HG02884 (cell line): Measurements from ENCODE around the gene PRC1.
"Not testable (repeated sequence)": the region's sequence is repeated elsewhere in the genome, so short reads cannot be mapped to it uniquely, and the experiment has no call there.

ENCODE experiments used
- ATAC-seq: cut with Tn5 transposase; IDR thresholded peaks from one replicate; pipeline ENCODE4 v1.9.1; 2021; ENCODE audit warnings: mild to moderate bottlenecking, moderate library complexity; ENCODE audit not compliant: unreplicated experiment

PRC1 gene, protein sequence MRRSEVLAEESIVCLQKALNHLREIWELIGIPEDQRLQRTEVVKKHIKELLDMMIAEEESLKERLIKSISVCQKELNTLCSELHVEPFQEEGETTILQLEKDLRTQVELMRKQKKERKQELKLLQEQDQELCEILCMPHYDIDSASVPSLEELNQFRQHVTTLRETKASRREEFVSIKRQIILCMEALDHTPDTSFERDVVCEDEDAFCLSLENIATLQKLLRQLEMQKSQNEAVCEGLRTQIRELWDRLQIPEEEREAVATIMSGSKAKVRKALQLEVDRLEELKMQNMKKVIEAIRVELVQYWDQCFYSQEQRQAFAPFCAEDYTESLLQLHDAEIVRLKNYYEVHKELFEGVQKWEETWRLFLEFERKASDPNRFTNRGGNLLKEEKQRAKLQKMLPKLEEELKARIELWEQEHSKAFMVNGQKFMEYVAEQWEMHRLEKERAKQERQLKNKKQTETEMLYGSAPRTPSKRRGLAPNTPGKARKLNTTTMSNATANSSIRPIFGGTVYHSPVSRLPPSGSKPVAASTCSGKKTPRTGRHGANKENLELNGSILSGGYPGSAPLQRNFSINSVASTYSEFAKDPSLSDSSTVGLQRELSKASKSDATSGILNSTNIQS

DNA sequence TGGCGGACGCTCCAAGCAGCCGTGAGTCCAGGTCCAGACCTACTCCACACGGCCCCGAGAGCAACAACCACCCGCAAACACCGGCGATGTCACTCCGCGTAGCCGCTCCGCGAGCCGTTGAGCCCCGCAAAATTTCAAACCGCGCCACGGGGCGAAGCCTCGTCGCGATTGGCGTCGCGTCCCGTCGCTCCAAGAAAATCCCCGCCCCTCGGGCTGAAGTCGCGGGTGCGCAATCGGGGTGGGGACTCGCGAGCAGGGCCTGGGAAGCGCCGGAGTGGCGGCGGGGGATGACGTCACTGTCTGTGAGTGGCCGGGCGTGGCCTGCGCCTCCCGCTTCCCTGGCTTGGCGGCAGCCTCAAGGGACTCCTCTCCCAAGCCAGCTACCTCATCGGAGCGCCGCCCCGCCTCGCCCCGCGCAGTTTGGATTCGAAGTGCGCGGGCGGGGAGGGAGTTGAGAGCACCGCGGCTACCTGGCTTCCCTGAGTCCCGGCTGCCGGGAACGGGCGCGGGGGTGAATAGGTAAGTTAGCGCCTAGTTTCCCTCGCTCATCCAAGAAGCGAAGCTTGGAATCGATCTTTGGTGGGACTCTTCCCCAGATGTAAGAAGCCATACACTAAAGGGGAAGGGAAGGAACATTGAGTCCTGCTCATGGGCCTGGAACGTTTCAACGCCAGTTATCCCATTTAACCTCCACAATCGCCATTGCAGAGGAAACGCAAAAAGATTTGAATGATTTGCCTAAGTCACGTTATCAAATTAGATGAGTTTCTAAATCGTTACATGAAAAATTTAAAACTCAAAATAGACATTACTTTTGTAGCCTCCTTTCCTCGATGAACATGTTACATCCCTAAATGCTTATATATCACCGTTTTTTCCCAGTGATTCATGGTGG, at the start of gene PRC1:
PRC1 (minus strand) TSS at position 119 of the 895 bp plus-strand sequence; CDS start at position 1, 118 bp downstream.
- peak; percentile 93 for ATAC-seq

DNA sequence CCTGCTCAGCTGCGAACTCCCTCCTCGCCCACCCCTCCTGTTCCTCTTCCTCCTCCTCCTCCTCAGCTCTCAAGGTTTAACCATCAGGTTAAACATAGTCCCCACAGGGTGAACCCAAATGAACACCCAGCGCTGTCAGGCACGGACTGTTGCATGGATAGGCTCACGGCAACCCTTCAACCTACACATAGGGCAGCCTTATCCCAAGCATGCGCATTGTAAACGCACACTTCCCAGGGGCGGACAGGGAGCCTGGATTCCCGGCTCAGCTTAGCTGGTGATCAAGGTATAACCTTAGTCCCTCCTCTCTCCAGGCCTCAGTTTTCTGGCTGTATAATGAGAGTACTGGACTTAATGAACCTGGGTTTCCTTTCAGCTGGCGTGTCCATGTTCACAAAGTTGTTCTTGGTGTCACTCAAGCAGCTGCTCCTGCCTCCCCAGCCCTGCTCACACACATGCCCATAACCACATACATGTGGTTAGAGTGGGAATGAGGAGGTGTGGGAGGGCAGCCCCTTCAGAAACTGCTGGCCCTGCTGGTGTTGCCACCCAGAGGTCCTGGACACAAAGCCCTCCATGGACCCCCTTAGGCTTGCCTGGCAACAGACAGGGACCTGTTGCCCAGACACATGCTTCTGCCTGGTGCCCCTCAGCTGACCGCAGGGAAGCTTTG, 49.0 kb upstream of the PRC1 start:
- ATAC-seq: no peak

DNA sequence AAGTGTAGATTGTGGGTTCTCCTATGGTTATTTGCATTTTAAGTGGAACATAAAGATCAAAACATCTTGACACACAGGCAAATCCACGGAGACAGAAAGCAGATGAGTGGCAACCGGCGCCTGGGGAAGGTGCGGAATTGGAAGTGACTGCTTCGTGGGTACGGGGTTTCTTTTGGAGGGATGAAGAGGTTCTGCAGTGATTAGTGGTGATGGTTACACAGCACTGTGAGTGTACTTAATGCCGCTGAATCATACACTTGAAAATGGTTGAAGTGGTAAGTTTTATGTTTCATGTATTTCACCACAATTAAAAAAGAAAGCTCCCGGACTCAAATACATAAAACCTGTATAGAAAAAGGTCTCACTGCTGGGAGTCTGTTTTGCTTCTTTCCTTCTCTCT, 46.5 kb upstream of the PRC1 start:
- no peak for ATAC-seq

DNA sequence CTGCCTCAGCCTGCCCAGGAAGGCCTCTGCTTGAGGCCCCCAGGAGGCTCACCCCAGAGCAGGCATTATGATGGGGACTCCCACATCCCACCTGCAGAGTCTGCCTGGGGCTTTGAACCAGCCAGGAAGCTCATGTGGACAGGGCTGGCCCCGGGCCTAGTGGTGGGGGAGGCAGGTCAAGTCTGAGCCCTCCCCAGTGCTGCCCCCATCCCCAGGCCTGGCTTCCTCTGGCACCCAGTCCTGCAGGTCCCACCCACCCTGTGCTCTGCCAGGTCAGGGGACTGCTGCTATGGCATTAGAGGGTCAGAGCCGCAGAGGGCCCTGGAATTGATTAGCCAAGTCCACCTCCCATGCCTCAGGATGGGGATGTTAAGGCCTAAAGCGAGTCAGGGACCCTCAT, 45.7 kb upstream of the PRC1 start:
- ATAC-seq: no peak

DNA sequence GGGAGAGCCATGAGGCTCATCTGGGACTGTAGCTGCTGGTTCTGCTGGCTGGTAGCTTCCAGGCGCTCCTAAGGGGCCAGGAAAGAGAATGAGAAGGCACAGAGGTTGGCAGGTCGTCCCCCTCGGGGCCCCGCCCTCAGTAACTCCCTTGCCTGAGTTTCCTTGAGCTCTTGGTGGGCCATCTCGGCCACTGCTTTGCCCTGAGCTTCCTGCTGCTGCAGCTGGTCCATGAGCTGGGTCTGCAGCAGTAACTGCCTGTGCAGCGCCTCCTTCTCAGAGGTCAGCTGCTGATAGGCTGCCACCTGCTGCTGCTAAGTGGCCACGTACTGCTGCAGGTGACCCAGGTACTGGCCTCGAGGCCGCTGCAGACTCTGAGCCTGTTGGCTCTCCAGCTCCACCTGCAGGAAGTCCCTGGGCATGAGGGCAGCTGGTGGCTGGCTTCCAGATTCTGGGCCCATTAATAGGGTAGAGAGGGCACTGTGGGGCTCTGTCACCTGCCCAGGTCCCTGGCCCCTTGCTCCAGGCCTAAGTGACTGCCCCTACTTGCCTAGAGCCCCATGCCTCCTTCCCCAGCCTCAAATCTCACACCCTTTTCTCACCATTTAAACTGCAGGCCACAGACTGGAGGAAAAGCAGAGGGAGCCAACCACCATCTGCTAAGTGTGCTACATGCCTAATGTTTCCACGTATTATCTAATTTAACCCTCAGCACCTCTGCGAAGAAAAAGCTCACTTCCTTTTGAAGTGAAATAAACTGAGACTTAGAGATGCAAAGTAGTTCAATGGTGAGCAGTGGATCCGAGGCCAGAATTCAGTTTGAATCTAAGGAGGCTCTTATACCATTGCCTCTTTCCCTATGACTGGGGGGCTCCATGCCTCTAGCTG, 38.8 kb upstream of the PRC1 start:
- no peak for ATAC-seq

DNA sequence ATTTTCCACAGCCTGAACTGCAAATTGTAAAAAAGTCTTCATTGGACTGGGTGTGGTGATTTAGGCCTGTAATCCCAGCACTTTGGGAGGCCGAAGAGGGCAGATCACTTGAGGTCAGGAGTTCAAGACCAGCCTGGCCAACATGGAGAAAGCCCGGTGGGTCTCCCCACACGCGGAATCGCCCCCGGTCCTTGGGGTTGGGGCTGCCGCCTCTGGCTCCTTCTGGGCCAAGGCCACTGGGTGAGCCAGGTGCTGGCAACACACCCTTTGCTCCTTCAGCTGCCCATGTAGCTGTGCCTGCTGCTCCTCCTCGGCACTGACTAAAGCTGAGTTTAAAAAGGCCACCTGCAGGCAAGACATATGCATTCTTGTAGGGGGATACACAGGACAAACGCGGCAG, 37.5 kb upstream of the PRC1 start:
- ATAC-seq: no peak

DNA sequence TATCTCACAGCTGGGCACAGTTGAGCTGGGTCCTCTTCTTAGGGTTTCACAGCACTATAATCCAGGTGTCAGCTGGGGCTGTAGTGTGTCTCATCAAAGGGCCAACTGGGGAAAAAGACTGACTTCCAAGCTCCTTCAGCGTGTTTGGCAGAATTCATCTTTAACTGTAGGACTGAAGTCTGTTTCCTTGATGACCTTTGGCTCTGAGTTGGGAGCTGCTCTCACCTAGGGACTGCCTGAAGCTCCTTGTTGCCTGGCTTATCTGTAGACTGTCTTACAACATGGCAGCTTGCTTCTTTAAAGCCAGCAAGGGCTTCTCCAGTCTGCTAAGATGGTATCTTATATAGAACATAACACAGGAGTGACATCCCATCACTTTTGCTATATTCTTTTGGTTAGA, 33.3 kb upstream of the PRC1 start:
- ATAC-seq: no peak

DNA sequence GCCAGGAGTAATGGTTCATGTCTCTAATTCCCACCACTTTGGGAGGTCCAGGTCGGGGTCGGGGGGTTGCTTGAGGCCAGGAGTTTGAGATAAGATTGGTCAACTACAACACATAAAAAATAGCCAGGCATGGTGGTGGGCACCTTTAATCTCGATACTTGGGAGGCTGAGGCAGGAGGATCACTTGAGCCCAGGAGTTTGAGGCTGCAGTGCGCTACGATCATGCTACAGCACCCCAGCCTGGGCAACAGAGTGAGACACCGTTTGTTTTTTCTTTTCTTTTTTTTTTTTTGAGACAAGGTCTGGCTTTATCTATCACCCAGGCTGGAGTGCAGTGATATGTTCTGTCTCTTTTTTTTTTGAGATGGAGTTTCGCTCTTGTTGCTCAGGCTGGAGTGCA, 29.4 kb upstream of the PRC1 start:
- no peak for ATAC-seq

DNA sequence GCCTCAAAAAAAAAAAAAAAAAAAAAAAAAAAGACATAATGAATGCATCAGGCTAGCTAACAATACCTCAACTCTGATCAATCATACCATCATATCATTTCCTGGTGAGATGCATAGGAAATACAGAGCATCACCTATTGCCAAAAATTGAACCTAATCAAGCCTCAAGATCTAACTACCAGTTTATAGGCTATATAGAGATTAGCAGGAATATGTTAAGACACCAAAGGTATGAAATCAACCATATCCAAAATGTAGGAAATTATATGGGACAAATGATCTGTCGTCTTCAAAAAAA, 28.4 kb upstream of the PRC1 start:
- ATAC-seq: peak; percentile 19

DNA sequence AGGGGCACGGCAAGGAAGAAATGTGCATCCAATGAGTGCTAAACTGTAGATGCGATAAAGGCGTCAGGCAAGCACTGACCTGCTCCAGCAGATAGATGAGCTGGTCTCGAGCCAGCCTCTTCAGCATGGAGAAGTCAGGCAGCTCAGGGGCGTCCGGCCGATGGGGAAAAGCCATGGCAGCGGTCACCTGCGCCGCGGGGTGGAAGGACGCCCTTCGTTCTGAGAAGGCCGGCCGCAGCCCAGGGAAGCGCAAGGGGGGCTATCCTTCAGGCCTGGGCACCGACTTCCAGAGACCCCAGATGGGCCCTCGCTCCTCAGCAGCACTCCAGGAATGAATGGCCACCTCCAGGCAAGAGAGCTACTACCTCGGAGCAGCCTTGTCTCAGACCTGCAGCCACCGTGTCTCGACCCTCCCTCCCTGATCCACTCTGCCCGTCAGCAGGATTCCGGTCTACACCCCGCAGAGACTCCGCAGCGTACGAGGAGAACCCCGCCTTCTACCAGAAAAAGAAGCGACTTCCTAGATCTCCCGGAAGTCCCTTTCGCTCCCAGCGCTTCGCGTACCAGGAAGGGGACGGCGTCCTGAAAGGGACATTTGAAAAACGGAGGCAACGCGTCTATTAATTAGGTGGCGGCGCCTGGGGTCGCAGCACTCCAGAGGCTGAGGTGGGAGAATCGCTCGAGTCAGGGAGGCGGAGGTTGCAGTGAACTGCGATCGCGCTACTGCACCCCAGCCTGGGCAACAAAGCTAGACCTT, 27.9 kb upstream of the PRC1 start, which contains the start of gene VPS33B:
VPS33B (minus strand) TSS at position 520 of the 757 bp plus-strand sequence; CDS start at position 175, 345 bp downstream.
- ATAC-seq: peak; percentile 51

DNA sequence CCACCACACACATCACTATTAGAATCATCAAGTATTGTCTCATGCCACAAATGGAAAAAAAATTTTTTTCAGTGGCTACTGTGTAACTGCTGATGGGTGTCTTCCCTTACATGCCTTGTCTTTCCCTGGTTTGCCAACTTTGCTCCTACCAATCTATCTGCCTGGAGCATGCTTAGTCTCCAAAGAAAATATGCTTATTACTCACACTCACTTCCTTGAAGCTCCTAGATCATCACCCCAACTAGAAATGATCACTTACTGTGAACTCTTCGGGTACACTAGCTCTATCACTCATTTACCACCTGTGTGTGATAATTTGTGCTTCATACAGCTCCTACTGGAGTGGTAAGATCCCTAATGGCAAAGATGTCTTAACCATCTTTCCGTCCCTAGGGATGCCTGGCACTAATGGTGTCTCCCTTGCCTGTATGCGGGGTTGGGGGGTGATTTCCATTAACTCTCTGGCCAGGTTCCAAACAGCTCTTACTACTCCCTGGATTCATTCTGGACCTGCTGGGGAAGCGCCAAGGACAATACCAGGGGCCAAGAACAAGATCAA, 27.3 kb upstream of the PRC1 start:
- no peak for ATAC-seq

DNA sequence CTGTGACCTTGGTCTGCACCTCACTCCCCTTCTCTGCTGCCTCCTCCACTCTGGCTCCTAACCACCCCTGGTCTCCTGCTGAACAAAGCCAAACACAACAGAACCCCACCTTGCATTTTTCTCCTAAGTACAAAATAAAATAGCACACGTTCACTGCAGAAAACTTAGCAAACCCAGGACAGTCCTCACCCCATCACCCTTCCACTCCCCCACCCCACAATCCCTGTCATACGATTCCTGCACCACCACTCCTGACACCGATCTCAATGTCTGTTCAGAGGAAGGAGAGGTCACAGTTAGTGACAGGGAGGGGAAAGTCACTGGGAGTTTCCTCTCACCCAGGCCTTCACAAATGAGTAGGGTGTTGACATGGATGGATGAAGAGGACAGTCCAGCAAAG, 23.8 kb upstream of the PRC1 start:
- no peak for ATAC-seq

DNA sequence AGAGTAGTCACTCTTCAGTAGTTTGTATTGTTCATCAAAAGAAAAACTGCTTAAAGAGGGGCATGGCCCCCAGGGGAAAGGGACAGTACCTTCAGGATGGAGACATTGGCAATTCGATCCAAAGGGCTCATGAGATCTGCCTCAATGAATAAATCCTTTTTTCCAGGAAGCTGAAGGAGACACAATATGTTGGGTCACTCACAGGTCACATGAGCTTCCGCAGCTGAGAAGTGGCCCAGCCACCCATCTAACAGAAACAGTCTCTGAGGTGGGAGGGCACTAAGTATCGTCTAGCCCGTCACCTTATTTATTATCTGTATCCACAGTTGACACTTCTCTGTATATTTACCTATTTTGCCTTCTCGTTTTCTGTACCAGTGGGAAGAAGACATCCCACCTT, 23.4 kb upstream of the PRC1 start:
- no peak for ATAC-seq

DNA sequence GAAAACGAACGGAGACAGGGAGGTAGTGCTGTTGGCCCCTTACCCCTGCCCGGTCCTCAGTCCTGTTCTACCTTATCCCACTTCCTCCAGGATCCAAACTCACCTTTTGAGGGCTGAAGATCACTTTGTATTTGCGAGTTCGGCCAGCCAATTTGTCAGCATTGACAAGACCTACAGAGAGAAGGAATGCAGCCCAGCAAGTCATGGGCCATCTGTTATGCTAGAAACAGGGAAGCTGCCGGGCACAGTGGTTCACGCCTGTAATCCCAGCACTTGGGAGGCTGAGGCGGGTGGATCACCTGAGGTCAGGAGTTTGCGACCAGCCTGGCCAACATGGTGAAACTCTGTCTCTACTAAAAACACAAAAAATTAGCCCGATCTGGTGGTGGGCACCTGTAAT, 19.4 kb upstream of the PRC1 start:
- not testable (repeated sequence) for ATAC-seq

DNA sequence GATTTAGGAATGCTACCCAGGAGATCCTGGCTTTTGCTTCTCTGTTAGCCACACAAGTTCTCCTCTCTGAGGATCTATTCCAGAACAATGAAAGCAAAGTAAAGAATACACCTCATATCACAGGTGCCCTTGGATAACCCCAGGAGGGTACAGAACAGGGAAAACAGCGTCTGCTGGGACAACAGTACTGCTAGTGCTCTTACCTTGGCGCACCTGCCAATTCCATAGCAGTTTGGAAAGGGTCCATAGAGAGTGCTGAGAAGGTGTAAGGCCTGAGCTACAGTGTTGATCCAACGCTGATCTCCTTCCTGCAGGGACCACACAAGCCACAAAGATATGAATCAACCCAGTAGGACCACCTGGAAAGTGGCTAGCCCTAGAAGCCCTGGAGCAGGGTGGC, 12.9 kb upstream of the PRC1 start:
- no peak for ATAC-seq

DNA sequence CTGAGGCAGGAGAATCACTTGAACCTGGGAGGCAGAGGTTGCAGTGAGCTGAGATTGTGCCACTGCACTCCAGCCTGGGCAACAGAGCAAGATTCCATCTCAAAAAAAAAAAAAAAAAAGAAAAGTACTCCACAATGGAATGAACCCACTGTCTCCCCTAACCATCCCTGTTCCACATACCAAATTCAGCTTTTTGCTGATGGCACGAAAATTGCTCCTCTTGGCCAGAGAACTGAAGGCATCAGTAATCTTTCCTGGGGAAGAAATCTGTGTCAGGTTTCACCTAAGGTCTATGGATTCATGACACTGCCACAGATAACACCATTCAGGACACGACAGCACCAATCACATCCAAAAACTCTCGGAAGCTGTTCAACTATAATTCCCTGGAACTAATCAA, 6.9 kb upstream of the PRC1 start:
- ATAC-seq: no peak

DNA sequence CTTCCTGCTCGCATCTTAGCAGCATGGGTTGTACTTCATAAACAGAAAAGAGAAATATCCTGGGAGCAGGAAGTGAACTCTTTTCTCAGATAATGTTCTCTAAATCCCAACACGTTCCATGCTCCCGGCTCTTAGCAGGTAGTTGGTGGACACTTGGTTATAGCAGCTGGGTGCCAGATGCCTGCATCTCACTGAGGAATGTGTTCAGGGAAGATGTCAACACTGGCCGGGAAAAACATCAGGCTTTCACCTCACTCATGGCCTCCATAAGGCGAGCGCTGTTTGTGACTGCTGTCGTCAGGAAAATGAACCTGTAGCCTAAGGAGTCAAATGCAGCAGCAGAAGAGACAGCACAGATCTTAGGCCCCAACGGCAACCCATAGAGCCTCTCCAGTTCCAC, 4.4 kb upstream of the PRC1 start:
- ATAC-seq: no peak

DNA sequence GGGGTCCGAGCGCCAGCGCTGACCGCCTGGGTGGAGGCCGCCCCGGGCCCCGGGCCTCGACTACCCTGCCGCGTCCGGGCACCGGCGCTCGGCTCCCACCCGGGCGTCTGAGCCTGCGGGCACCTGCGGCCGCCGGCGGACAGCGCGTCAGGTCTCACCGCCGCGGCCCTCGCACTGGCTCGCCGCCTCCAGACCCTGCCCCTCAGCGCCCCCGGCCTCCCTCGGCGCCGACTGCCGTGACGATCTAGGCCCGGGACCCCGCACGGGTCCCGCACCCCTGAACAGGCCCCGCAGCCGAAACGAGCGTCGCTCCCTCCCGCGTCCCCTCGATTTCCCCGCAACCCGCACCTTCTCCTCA, 297 bp downstream of the PRC1 start:
- ATAC-seq: peak; percentile 4

DNA sequence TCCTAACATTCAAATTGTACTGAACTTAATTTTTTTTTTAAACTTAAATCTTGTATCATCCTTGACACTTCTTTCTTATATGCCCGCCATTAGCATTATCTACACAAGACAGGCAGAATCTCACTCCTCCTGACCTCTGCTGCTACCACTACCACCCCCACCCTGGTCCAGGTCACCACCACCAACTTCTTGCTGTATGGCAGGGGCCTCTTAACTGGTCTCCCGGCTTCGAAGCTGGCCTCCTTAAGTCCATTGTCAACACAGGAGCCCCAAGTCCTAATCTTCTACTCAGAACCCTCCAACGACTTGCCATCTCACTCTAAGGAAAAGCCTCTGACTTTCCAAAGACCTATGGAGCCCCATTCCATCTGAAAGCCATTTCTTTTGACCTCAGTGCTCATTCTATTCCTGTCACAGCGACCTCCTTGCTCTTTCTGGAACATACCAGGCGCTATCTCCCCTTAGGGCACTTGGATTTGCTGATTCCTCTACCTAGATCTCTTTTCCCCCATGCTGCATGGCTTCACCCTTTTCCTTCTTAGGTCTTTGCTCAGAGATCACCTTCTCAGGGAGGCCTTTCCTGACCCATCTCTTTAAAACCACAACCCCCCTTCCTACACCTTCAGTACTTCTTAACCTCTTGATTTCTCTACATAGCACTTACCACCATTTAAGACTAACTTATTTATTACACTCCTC, 2.6 kb downstream of the PRC1 start:
- no peak for ATAC-seq
